ENCODE data around the gene PXDN.

DNA sequence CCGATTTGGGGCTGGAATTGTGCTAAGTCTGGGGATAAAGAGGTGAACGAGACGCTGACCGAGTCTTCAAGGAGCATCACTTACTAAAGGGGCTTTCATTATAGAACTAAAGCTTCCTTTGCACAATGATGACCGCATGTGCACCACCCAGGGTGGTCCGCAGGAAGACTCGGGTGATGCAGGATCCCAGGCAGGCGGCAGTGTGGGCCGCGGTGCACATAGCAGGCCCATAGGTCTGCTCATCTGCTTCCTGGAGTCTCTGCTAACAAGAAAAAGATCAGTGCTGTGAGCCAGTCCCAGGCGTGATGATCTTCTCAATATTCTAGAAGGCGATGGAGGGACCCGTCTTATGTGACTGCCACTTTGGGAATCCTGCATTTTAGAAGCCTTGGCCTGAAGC is 122.8 kb downstream of the PXDN start:
- TF ChIP-seq EZH2phosphoT487 (IDR thresholded peaks at IDR 0.05; ENCODE audit: borderline replicate concordance, low read length): no peak
- TF ChIP-seq, protein P1, sequence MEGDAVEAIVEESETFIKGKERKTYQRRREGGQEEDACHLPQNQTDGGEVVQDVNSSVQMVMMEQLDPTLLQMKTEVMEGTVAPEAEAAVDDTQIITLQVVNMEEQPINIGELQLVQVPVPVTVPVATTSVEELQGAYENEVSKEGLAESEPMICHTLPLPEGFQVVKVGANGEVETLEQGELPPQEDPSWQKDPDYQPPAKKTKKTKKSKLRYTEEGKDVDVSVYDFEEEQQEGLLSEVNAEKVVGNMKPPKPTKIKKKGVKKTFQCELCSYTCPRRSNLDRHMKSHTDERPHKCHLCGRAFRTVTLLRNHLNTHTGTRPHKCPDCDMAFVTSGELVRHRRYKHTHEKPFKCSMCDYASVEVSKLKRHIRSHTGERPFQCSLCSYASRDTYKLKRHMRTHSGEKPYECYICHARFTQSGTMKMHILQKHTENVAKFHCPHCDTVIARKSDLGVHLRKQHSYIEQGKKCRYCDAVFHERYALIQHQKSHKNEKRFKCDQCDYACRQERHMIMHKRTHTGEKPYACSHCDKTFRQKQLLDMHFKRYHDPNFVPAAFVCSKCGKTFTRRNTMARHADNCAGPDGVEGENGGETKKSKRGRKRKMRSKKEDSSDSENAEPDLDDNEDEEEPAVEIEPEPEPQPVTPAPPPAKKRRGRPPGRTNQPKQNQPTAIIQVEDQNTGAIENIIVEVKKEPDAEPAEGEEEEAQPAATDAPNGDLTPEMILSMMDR (conservative IDR thresholded peaks at IDR 0.05; ENCODE audit: low read depth, low read length): no peak

All from PC-3 (cell line).